MG63 (cell line): ENCODE results near the gene UBE4B. TPM values are rescaled to one million over a fixed set of nuclear protein-coding genes. Genes with fewer than 3 reads are reported as not detected.

Source experiments
- DNase-seq: peaks from one replicate; pipeline ENCODE4 v3.0.0-alpha.2; 2020
- H3K27me3 ChIP-seq: fragments of 250-450 bp; sonication (Bioruptor Pico); 2 replicates; pipeline ENCODE4 v1.5.1; 2020; ENCODE audit warnings: mild to moderate bottlenecking, moderate library complexity
- H3K36me3 ChIP-seq: fragments of 250-450 bp; sonication (Bioruptor Pico); 2 replicates; pipeline ENCODE4 v1.5.1; 2020; ENCODE audit warnings: mild to moderate bottlenecking, moderate library complexity
- H3K4me3 ChIP-seq: fragments of 250-450 bp; sonication (Bioruptor Pico); 2 replicates; pipeline ENCODE4 v1.5.1; 2020; ENCODE audit warnings: mild to moderate bottlenecking, moderate library complexity
- H3K9me3 ChIP-seq: fragments of 250-450 bp; sonication (Bioruptor Pico); 2 replicates; pipeline ENCODE4 v1.5.1; 2020; ENCODE audit warnings: mild to moderate bottlenecking, moderate library complexity
- total RNA-seq: library from RNA; depleted of rRNA; stranded (reverse); fragments of >200 nt; shearing (Covaris generic); gene quantifications from 2 replicates; pipeline ENCODE4 v1.2.3, GENCODE V29; 2014; ENCODE audit warnings: low replicate concordance; rRNA removed

Gene UBE4B
- total RNA-seq, 1 experiment from 2014 or later: 13.5 TPM

DNA sequence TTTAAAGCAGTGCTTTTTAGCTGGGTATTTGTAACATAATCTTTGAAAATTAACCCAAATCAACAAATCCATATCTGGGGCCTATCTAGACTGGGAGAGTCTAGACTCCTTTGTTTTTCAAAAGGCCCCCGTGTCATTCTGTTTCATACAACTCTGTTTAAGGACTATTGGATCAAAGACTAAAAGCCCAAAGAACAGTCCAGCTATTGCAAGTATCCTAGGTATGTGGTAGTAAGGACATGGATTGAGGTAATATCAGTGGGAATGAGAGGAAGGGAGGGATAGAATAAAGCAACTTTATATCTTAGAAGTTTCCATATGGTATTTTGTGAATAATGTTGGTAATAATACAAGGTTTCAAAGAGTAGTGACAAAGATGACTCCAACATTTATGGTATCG is 195.8 kb downstream of the UBE4B start:
- DNase-seq: no peak
- Histone ChIP-seq H3K36me3 (peaks cover 10% of the 10 kb centered on the region; the same call in 1 of the 2 replicates), H3K27me3 (no peaks in the 10 kb centered on the region), H3K4me3 (no peak overlapping the region), H3K9me3 (peaks cover 2% of the 10 kb centered on the region; the same call in 1 of the 2 replicates)

- H3K4me3 ChIP-seq: no peak overlapping the region
- peaks cover 3% of the 10 kb centered on the region; the same call in 1 of the 2 replicates for H3K36me3 ChIP-seq
Observed at GRCh38 chr1:10229903-10230302, 197.1 kb downstream of the UBE4B start.

More at GRCh38 chr1:10229903-10230302, 197.1 kb downstream of the UBE4B start:
- no peak for DNase-seq
- H3K9me3 ChIP-seq: peaks cover 1% of the 10 kb centered on the region; the same call in 1 of the 2 replicates
- H3K27me3 ChIP-seq: no peaks in the 10 kb centered on the region

Other genes with a start within 250 kb of the UBE4B start
- gene CLSTN1, start 209.0 kb upstream of the UBE4B start, total RNA-seq: 31.7 and 43.6 TPM in 2 replicates
- 18.0 and 21.5 TPM in 2 replicates for gene CTNNBIP1, start 122.7 kb upstream of the UBE4B start, total RNA-seq
- 40.3 and 47.6 TPM in 2 replicates for gene LZIC, start 89.6 kb upstream of the UBE4B start, total RNA-seq
- 6.5 and 10.1 TPM in 2 replicates for gene NMNAT1, start 89.5 kb upstream of the UBE4B start, total RNA-seq
- 0.57 TPM in 1 of 2 replicates, not detected in the other for gene RBP7, start 35.7 kb upstream of the UBE4B start, total RNA-seq
- 18.1 and 25.7 TPM in 2 replicates for gene KIF1B, start 177.6 kb downstream of the UBE4B start, total RNA-seq